AG10803 (cell line): Measurements from ENCODE around the gene ARHGAP15.

ENCODE experiments used
- DNase-seq: peaks from one replicate; pipeline ENCODE4 v3.0.0; 2010; ENCODE audit warnings: low read depth
- H3K4me3 ChIP-seq: 2 replicates; pipeline ENCODE4 v1.5.1; 2011; ENCODE audit warnings: mild to moderate bottlenecking, low read length, control low read depth
- TF ChIP-seq, protein P1 (sequence below): conservative IDR thresholded peaks from 2 replicates; pipeline ENCODE4 v1.5.1; 2011; ENCODE audit warnings: mild to moderate bottlenecking, low read length, control low read depth, inconsistent platforms

Gene ARHGAP15

DNA sequence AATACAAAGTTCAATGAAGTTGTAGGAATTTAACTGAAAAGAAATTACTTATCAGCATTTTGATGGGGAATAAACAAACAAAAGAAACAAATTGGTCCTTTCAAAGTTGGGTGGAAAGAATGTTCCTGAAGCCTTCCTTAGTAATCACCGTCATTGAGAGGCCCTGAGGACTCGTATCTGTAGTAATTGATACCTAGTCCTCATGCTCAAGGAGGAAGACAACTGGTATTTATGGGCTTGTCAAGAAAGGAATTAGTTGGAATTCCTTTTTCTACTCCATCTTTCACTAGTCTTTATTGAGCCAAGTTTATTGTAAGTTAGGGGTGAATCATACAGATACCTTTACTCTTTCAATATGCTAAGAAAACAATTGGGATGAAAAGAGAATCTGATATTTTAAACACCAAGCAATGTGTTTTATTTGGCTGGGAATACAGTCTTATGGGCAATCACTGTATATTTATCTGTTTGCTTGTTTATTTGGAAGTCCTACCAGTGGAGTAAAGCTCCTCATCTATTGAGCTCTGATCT is 324.8 kb downstream of the ARHGAP15 start:
- TF ChIP-seq, protein P1, sequence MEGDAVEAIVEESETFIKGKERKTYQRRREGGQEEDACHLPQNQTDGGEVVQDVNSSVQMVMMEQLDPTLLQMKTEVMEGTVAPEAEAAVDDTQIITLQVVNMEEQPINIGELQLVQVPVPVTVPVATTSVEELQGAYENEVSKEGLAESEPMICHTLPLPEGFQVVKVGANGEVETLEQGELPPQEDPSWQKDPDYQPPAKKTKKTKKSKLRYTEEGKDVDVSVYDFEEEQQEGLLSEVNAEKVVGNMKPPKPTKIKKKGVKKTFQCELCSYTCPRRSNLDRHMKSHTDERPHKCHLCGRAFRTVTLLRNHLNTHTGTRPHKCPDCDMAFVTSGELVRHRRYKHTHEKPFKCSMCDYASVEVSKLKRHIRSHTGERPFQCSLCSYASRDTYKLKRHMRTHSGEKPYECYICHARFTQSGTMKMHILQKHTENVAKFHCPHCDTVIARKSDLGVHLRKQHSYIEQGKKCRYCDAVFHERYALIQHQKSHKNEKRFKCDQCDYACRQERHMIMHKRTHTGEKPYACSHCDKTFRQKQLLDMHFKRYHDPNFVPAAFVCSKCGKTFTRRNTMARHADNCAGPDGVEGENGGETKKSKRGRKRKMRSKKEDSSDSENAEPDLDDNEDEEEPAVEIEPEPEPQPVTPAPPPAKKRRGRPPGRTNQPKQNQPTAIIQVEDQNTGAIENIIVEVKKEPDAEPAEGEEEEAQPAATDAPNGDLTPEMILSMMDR, result no peak
- H3K4me3 ChIP-seq, result no peak overlapping the region
- no peak for DNase-seq

DNA sequence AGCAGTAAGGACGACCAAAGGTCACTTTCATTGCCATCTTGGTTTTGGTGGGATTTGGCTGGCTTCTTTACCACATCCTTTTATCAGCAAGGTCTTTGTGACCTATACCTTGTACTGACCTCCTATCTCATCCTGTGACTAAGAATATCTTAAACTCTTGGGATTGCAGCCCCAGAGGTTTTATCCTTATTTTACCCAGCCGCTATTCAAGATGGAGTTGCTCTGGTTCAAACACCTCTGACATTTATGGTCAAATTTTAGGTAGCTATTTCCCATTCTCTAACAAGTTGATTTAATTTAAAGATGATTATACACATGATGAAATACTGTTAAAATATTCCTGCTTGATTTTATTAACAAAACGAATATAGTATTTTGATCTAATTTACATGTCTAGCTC is 326.1 kb downstream of the ARHGAP15 start:
- no peak for DNase-seq
- TF ChIP-seq, protein P1, result no peak
- H3K4me3 ChIP-seq, result no peak overlapping the region

DNA sequence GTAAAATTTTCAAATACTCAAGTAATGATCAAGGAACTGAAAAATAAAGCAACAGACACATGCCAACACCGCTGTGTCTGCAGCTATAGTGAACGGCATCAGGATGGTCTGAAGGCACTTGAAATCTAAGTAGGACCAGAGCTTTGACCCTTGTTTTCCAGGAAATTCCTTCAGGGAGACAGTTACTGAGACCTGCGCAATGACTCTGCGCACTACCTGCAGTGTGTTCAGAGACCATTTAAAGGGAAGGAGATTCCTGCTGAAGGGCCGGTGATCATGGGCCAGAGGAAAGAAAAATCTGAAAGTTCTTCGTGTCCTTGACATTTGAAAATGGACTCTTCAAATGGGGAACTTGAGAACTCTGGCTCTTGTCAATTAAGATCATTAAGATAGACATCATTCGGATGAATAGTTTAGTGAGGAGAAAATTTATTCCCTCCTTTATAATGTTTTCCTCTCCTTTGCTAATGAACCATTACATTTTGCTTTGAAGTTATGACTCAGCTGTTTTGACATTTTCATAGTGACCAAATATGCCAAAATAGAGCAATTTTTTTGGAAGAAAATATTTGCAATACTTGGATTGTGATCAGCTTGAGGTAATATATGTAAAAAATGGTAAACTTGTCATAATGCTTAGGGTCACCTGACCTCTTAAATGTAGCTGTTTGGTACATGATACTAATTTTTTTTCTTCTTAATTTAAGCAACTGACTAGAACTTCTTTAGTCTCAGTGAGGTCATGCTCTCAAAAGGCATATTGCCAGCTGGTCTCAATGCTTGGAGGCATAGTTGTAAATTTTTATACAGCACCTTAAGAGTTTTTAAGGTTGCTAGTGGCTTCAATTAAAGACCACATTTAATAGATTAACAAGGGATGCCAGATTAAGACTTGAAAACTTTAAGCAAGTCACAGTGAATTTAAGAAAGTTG is 329.3 kb downstream of the ARHGAP15 start:
- peak; percentile 11 for DNase-seq
- TF ChIP-seq, protein P1, result no peak

DNA sequence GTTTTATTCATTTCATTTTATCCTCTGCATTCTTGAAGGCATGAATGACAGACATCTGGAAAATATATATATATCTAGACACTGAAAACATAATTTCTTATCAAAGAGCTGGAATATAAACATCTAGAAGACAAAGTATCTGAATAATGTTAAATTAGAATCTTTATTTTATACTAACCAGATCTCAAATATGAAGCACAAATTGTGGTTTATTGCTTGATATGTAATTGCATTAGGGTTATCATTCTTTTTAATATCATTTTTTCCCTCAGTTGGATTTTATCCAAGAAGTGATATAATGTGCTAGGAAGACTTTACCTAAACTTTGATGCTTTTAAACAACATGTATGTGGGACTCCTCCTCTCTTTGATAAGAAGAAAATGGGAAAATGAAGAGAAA is 331.2 kb downstream of the ARHGAP15 start:
- no peak overlapping the region for H3K4me3 ChIP-seq
- DNase-seq, result no peak
- TF ChIP-seq, protein P1, result no peak

More for the DNA sequence above, 329.3 kb downstream of the ARHGAP15 start:
- no peak overlapping the region for H3K4me3 ChIP-seq

DNA sequence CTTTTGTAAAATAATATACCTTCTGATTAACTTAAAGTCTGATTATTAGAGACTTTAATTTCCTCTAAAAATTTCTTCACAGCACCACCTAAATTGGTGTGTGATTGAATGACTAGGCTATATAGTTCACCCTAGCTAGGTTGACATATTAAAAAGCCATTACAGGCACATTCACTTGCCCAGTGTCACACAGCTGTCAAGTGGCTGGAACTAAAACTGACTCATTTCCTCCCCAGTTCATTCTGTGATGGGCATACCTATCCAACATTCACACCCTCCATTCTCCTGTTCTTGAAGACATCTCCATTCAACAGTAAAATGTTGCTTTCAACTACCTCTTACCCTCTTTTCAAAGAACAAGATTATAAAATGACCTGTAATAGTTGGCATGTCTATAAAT is 334.5 kb downstream of the ARHGAP15 start:
- no peak overlapping the region for H3K4me3 ChIP-seq
- no peak for DNase-seq
- TF ChIP-seq, protein P1, result no peak

DNA sequence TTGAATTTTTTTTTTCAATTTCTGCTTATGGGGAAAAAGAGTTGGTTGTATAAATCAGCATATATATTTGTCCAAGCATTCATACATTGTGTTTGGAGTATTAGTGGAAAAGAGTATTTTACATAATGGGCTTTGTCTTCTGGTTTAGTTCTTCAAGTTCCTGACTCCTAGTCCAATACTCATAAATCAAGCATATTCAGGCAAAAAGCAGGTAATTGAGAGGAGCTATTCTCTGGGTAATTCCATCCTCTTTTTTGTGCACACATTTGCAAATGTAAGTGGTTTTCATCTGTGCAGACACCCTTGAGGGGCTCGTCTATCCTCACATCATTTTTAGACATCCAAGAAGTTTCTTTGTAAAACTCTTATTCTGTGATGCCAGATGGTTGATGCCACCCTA is 337.2 kb downstream of the ARHGAP15 start:
- no peak for DNase-seq
- no peak overlapping the region for H3K4me3 ChIP-seq
- TF ChIP-seq, protein P1, result no peak

DNA sequence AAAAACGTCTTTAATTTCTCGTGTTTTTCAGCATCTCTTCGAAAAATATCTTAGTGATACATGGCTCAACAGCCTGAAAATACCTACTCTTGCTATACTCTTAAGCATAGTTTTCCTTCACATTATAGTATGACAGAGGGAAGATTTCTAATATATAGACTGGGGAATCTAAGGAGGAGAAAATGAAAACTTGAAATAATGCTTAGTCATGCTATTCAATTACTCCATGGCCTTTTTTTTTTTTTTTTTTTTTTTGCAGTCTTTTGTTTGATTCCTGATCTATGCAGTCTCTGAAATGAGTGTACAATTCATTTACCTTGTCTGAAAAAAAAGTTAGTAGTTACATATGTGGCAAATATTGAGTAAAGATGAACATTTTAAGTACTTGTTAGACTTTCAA is 337.8 kb downstream of the ARHGAP15 start:
- TF ChIP-seq, protein P1, result no peak
- no peak for DNase-seq
- H3K4me3 ChIP-seq, result no peak overlapping the region
